T-helper 17 cell (primary cell): ENCODE data around the gene CASP3. TPM values are rescaled to one million over a fixed set of nuclear protein-coding genes. Genes with fewer than 3 reads are reported as not detected.
"Not testable (repeated sequence)": the region's sequence is repeated elsewhere in the genome, so short reads cannot be mapped to it uniquely, and the experiment has no call there.

Experiments
- ATAC-seq: fragments of 150-1000 bp; cut with Tn5 transposase; 2 replicates; pipeline ENCODE4 v1.10.0; 2021; ENCODE audit warnings: mild to moderate bottlenecking, moderate library complexity
- DNase-seq, 3 donors: peaks; one replicate each; pipeline versions ENCODE4 v3.0.0 to v3.0.0-alpha.2; 2020 to 2021
- H3K9me3 ChIP-seq: one replicate; pipeline ENCODE4 v1.7.0; 2013; ENCODE audit warnings: low read length, mild to moderate bottlenecking; ENCODE audit not compliant: control insufficient read depth, poor library complexity, severe bottlenecking
- H3K27ac Mint-ChIP-seq: one replicate; pipeline ENCODE4 v1.8.0; 2022; ENCODE audit warnings: mild to moderate bottlenecking, moderate library complexity, mixed read lengths
- H3K27me3 Mint-ChIP-seq: one replicate; pipeline ENCODE4 v1.8.0; 2022; ENCODE audit warnings: mixed read lengths
- H3K36me3 Mint-ChIP-seq: one replicate; pipeline ENCODE4 v1.8.0; 2022; ENCODE audit warnings: low read depth, mixed read lengths
- H3K4me1 Mint-ChIP-seq: one replicate; pipeline ENCODE4 v1.8.0; 2022; ENCODE audit warnings: mild to moderate bottlenecking, mixed read lengths
- H3K4me3 Mint-ChIP-seq: one replicate; pipeline ENCODE4 v1.8.0; 2022; ENCODE audit warnings: mild to moderate bottlenecking, moderate library complexity, mixed read lengths
- total RNA-seq, 4 donors: library from RNA in 2 of 4; stranded (reverse) in 2 of 4; gene quantifications; one replicate each; pipeline ENCODE4 v1.2.3 and lab custom pipeline; 2022 to 2026

The CASP3 gene
- total RNA-seq, 2 donors from 2014 or later: 8.6 to 18.5 TPM

DNA sequence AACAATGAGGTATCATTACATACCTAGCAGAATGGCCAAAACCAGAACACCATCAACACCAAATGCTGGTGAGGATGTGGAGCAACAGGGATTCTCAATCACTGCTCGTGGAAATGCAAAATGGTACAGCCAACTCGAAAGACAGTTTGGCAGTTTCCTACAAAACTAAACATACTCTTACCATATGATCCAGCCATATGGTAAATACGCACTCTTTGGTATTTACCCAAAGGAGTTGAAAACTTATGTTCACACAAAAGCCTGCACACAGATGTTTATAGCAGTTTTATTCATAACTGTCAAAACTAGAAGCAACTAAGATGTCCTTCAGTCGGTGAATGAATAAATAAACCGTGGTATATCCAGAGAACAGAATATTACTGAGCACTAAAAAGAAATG lies 7.8 kb downstream of the CASP3 start:
- Mint-ChIP-seq H3K4me3 (no peak overlapping the region), H3K27ac (no peak overlapping the region), H3K36me3 (no peaks in the 10 kb centered on the region), H3K27me3 (no peaks in the 10 kb centered on the region), H3K4me1 (peaks cover 31% of the 10 kb centered on the region)
- H3K9me3 ChIP-seq: no peaks in the 10 kb centered on the region
- ATAC-seq (no peak), DNase-seq (no peak)

DNA sequence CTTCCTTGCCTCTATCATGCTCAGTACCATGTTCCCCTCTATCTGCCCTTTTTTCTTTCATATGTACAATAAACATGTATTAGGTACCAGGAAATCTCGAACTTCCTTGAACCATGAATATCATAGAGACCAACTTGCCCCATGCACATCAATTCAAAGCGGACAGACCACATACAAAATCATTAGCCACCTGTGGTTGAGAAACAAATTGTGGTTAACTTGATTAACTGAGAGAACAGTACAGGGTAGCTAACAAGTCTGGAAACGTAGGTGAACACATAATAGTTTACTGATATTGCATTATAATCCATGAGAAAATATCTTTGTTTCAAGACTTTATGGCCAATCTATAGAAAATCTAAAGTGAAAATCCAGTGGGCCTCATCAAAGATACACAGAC lies 8.2 kb downstream of the CASP3 start:
- H3K4me1 Mint-ChIP-seq: peaks cover 27% of the 10 kb centered on the region
- no peak overlapping the region for H3K27ac Mint-ChIP-seq
- ATAC-seq: no peak
- no peak overlapping the region for H3K4me3 Mint-ChIP-seq
- H3K36me3 Mint-ChIP-seq: no peaks in the 10 kb centered on the region
- no peaks in the 10 kb centered on the region for H3K9me3 ChIP-seq
- H3K27me3 Mint-ChIP-seq: no peaks in the 10 kb centered on the region
- no peak for DNase-seq

DNA sequence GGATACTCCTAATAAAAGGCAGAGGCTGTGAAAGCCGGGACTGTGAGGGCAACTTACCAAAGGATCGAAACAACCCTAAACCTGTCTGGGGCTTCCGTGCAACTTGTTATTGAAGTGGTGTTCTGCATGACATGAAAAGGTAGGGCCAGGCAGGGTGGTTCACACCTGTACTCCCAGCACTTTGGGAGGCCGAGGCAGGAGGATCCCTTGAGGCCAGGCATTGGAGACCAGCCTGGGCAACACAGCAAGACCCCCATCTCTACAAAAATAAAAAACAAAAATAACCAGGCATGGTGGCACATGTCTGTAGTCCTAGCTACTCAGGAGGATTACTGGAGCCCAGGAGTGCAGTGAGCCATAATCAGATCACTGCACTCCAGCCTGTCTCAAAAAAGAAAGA lies 12.3 kb downstream of the CASP3 start:
- ATAC-seq: no peak
- H3K27ac Mint-ChIP-seq: no peak overlapping the region
- no peak overlapping the region for H3K4me3 Mint-ChIP-seq
- DNase-seq: no peak
- H3K4me1 Mint-ChIP-seq: peaks cover 23% of the 10 kb centered on the region
- peaks cover 3% of the 10 kb centered on the region for H3K36me3 Mint-ChIP-seq
- H3K27me3 Mint-ChIP-seq: no peaks in the 10 kb centered on the region
- H3K9me3 ChIP-seq: no peaks in the 10 kb centered on the region

DNA sequence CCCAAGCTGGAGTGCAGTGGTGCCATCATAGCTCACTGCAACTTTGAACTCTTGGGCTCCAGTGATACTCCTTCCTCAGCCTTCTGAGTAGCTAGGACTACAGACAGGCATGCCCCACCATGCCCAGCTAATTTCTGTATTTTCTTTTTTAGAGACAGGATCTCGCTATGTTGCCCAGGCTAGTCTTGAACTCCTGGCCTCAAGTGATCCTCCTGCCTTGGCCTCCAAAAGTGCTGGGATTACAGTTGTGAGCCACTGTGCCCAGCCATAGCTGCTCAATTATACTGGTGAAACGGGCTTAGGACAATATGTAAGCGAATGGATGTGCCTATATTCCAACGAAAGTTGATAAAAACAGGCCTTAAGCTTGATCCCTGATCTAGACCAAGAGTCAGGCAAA lies 13.1 kb downstream of the CASP3 start:
- no peak for DNase-seq
- peaks cover 21% of the 10 kb centered on the region for H3K4me1 Mint-ChIP-seq
- H3K27ac Mint-ChIP-seq: no peak overlapping the region
- peaks cover 3% of the 10 kb centered on the region for H3K36me3 Mint-ChIP-seq
- no peak for ATAC-seq
- H3K9me3 ChIP-seq: no peaks in the 10 kb centered on the region
- no peaks in the 10 kb centered on the region for H3K27me3 Mint-ChIP-seq
- H3K4me3 Mint-ChIP-seq: no peak overlapping the region

DNA sequence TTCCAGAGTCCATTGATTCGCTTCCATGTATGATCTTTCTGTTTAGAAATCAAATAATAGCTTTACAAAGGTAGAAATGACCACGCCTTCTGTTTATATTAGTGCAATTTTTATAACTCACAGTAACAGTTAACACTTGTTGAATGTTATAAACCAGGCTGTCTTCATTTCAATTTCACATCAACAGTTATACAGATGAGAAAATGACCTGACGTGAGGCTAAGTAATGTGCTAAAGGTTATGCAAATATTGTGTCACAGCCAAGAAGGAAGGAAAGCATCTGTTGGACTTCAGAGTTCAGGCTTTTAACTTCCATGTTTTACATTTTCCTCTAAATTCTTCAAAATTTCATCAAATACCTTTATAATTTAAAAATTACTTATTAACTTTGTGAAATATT lies 13.9 kb downstream of the CASP3 start:
- Mint-ChIP-seq H3K36me3 (peaks cover 3% of the 10 kb centered on the region), H3K27me3 (no peaks in the 10 kb centered on the region), H3K4me3 (no peak overlapping the region), H3K27ac (no peak overlapping the region), H3K4me1 (peaks cover 16% of the 10 kb centered on the region)
- ATAC-seq (no peak), DNase-seq (no peak)
- no peaks in the 10 kb centered on the region for H3K9me3 ChIP-seq

DNA sequence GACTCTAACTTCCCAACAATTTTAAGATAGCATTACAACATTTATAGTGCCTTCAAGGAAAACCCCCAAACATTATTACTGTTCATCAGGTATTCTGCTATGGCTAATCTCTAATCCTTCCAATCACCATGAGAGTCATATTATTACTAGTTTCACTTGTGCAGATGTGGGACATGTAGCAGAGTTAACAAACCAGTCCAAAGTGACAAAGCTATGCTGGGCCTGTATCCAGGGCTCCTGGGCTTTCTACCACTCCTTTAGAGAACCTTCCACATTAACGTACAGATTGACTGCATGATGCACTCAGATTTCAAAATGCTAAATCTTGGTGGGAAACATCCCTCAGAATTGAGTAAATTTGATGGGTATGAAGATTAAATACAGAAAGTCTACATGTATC lies 16.4 kb downstream of the CASP3 start:
- no peak for DNase-seq
- Mint-ChIP-seq H3K27me3 (no peaks in the 10 kb centered on the region), H3K4me3 (no peak overlapping the region), H3K36me3 (peaks cover 5% of the 10 kb centered on the region), H3K27ac (no peak overlapping the region), H3K4me1 (peaks cover 8% of the 10 kb centered on the region)
- no peaks in the 10 kb centered on the region for H3K9me3 ChIP-seq
- ATAC-seq: no peak

DNA sequence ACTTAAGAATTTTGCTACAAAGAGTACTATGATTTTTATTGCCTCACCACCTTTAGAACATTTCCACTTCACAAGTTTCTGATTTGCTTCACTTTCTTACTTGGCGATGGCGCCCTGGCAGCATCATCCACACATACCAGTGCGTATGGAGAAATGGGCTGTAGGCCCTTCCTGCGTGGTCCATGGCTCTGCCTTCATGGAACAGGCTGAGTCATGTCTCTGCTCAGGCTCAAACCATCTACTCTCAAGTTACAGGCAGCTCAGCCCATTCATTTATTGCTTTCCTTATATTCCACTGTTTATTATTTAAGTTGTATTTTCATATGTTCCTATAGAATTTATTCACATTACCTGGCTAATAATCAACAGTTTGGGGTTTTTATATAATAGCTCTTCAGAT lies 21.1 kb downstream of the CASP3 start:
- Mint-ChIP-seq H3K27me3 (no peaks in the 10 kb centered on the region), H3K4me3 (no peak overlapping the region), H3K27ac (no peak overlapping the region), H3K36me3 (peaks cover 4% of the 10 kb centered on the region), H3K4me1 (peaks cover 21% of the 10 kb centered on the region)
- no peak for ATAC-seq
- no peak for DNase-seq
- no peaks in the 10 kb centered on the region for H3K9me3 ChIP-seq

DNA sequence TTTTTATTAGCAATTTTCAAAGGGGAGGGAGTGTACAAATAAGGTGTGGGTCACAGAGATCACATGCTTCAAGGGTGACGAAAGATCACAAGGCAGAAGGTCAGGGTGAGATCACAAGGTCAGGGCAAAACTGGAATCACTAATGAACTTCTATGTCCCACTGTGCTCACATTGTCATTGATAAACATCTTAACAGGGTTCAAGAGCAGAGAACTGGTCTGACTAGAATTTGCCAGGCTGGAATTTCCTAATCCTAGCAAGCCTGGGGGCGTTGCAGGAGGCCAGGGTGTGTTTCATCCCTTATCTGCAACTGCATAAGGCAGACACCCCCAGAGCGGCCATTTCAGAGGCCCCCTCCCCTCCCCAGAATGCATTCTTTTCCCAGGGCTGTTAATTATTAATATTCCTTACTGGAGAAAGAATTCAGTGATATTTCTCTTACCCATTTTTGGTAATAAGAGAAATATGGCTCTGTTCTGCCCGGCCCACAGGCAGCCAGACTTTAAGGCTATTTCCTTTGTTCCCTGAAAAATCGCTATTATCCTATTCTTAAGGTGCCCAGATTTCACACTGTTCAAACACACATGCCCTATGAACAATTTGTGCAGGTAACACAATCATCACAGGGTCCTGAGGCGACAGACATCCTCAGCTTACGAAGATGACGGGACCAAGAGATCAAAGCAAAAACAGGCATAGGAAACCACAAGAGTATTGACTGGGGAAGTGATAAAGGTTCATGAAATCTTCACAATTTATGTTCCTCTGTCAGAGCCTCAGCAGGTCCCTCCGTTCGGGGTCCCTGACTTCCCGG lies 23.3 kb downstream of the CASP3 start:
- H3K27ac Mint-ChIP-seq, H3K36me3 Mint-ChIP-seq, H3K27me3 Mint-ChIP-seq, H3K4me3 Mint-ChIP-seq, ATAC-seq, H3K9me3 ChIP-seq, DNase-seq: not testable (repeated sequence)
- H3K4me1 Mint-ChIP-seq: peaks cover 21% of the 10 kb centered on the region

DNA sequence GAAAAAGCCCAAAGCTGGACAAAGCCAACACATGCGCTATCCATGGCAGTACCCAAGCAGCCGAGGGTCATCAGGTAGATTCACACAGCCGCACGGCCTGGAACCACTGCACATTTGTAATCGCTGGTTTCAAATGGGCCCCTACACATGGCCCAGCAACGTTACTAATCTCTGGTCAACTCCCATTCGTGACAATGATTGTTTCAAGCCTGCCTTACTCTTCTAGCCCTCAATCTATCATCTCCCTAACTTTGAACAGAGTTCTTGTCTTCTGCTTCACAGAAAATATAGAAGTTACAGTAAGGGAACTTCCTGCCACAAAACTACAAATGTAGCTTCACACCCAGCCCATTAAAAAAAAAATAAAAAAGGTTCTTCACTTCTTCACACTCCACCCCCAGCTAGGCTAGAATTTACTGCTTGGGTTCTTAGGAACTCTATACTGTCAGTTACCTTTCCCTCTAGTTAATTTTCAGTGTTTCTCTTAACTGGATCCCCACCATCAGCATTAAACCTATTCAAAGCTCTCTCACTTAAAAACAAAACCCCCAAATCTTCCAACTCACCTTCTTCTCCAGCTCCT lies 24.2 kb downstream of the CASP3 start:
- Mint-ChIP-seq H3K36me3 (peaks cover 4% of the 10 kb centered on the region), H3K4me3 (no peak overlapping the region)
- DNase-seq: no peak

DNA sequence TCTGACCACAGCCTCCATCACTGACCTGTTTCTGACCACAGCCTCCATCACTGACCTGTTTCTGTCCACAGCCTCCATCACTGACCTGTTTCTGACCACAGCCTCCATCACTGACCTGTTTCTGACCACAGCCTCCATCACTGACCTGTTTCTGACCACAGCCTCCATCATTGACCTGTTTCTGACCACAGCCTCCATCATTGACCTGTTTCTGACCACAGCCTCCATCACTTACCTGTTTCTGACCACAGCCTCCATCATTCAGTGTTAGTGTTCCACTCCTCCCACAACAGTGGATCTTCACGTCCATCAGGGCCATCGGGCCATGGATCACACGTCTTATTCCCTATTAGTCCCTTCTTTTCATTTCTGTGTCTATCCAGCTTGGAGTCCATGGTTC lies 24.7 kb downstream of the CASP3 start:
- not testable (repeated sequence) for H3K9me3 ChIP-seq, H3K36me3 Mint-ChIP-seq, H3K27ac Mint-ChIP-seq, H3K27me3 Mint-ChIP-seq, DNase-seq, ATAC-seq, H3K4me3 Mint-ChIP-seq
- H3K4me1 Mint-ChIP-seq: peaks cover 21% of the 10 kb centered on the region

More for the DNA sequence above, 24.2 kb downstream of the CASP3 start:
- Mint-ChIP-seq H3K27me3 (no peaks in the 10 kb centered on the region), H3K27ac (no peak overlapping the region), H3K4me1 (peaks cover 21% of the 10 kb centered on the region)
- H3K9me3 ChIP-seq: no peaks in the 10 kb centered on the region
- ATAC-seq: no peak

DNA sequence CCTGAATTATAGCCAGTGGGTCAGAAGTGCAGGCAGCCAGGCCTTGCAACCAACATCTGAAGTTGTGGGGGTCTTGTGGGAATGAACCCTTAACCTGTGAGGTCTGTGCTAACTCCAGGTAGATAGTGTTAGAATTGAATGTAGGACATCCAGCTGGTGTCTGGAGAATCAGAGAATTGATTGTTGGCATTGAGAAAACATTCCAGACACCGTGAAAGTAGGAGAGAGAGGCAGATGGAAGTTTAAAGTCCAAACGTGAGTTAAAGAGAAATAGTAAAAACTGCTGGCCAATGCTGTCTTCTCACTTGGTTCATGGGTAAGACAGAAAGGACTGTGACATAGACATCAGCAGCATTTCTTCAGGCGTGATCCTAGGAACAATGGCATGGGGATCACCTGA lies 27.7 kb downstream of the CASP3 start:
- no peak overlapping the region for H3K27ac Mint-ChIP-seq
- no peaks in the 10 kb centered on the region for H3K9me3 ChIP-seq
- DNase-seq (no peak), ATAC-seq (no peak)
- H3K4me3 Mint-ChIP-seq: no peak overlapping the region
- H3K36me3 Mint-ChIP-seq: no peaks in the 10 kb centered on the region
- H3K27me3 Mint-ChIP-seq: no peaks in the 10 kb centered on the region
- H3K4me1 Mint-ChIP-seq: peaks cover 7% of the 10 kb centered on the region

DNA sequence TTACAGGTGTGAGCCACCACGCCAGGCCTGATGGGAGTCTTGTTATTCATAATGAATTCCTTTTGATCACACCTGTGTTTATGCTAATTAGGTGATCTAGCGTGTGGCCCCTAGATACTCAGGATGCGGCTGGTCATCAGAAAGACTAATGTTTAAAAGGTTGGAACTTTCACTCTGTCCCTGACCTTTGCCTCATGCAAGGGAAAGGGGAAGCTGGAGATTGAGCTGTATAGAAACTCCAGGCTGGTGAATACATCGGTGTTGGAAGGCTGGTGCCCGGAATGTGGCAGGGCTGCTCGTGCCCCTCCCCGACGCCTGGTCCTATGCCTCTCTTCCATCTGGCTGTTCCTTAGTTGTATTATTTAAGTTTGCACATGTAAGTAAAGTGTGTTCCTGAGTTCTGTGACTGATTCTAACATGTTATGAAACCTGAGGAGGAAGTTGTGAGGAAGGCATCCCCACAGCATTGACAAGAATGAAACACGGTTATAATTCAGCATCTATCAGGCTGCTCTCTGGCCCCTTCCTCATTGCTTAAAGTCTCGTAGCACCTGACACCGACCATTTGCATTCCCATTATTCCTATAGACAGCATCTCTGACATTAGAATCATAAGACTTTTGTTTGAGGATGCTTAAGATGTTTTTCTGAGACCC lies 28.9 kb downstream of the CASP3 start:
- H3K4me3 Mint-ChIP-seq: no peak overlapping the region
- ATAC-seq (no peak), DNase-seq (no peak)
- H3K27me3 Mint-ChIP-seq: no peaks in the 10 kb centered on the region
- H3K27ac Mint-ChIP-seq: no peak overlapping the region
- H3K9me3 ChIP-seq: no peaks in the 10 kb centered on the region
- H3K36me3 Mint-ChIP-seq: no peaks in the 10 kb centered on the region
- H3K4me1 Mint-ChIP-seq: peaks cover 3% of the 10 kb centered on the region

DNA sequence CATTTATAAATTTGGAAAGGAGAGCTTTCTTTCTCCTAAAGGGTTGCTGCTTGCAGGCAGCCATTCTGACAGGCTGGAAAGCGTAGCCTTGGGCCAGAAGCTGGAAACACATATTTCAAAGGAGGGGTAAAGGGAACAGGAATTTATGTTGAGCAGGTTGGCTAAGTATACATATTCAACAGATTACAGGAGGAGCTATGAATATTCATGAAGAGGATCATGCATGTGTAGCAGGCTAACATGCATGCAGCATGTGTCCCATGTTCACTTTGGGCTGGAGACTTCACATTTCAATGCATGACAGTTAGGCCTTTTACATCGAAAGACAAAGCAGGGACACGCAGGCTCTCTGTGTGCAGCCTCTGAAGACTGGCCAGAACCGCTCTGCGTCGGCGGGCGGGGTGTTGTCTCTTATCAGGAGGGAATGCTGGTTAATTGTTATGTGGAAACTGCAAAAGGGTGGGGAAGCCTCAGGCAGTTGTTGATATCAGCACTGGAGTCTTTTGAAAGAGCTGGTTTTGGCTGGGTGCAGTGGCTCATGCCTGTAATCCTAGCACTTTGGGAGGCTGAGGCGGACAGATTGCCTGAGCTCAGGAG lies 31.5 kb downstream of the CASP3 start:
- H3K27ac Mint-ChIP-seq: no peak overlapping the region
- no peak for DNase-seq
- no peak for ATAC-seq
- H3K36me3 Mint-ChIP-seq: no peaks in the 10 kb centered on the region
- H3K27me3 Mint-ChIP-seq: no peaks in the 10 kb centered on the region
- H3K9me3 ChIP-seq: no peaks in the 10 kb centered on the region
- H3K4me3 Mint-ChIP-seq: no peak overlapping the region
- no peaks in the 10 kb centered on the region for H3K4me1 Mint-ChIP-seq
